Renal cortical epithelial cell (primary cell): ENCODE measurements around the gene GMNN. TPM values are rescaled to one million over a fixed set of nuclear protein-coding genes. Genes with fewer than 3 reads are reported as not detected.
"Not testable (repeated sequence)": the region's sequence is repeated elsewhere in the genome, so short reads cannot be mapped to it uniquely, and the experiment has no call there.

Experiments
- DNase-seq: peaks from one replicate; pipeline ENCODE4 v3.0.0-alpha.2; 2011; ENCODE audit warnings: low read depth
- total RNA-seq: library from RNA; depleted of rRNA; stranded (reverse); fragments of >200 nt; gene quantifications from 2 replicates; pipeline ENCODE4 v1.2.3, GENCODE V29; 2014

GMNN gene
- 12.1 and 19.3 TPM in 2 replicates for total RNA-seq

GRCh38 chr6:24774696-24775519, at the start of gene GMNN:
GMNN (plus strand) TSS chr6:24774937; CDS start chr6:24777247, 2,310 bp downstream.
- peak; percentile 79 for DNase-seq

- DNase-seq, result not testable (repeated sequence)
Measured at GRCh38 chr6:24730653-24731052, 44.1 kb upstream of the GMNN start.

GRCh38 chr6:24731456-24732134, 43.1 kb upstream of the GMNN start:
- not testable (repeated sequence) for DNase-seq

GRCh38 chr6:24734166-24734565, 40.6 kb upstream of the GMNN start:
- no peak for DNase-seq

GRCh38 chr6:24734710-24735109, 40.0 kb upstream of the GMNN start:
- DNase-seq, result not testable (repeated sequence)

- no peak for DNase-seq
Measured at GRCh38 chr6:24738741-24739140, 36.0 kb upstream of the GMNN start.

- DNase-seq, result peak; percentile 69
Measured at GRCh38 chr6:24740861-24741260, 33.9 kb upstream of the GMNN start.

- DNase-seq, result no peak
Measured at GRCh38 chr6:24742216-24742738, 32.5 kb upstream of the GMNN start.

GRCh38 chr6:24743265-24743943, 31.3 kb upstream of the GMNN start:
- peak; percentile 99 for DNase-seq

- no peak for DNase-seq
Measured at GRCh38 chr6:24743944-24744335, 30.8 kb upstream of the GMNN start.

GRCh38 chr6:24744911-24745310, 29.8 kb upstream of the GMNN start:
- DNase-seq, result no peak

- no peak for DNase-seq
Measured at GRCh38 chr6:24749297-24749696, 25.4 kb upstream of the GMNN start.

GRCh38 chr6:24750878-24751277, 23.9 kb upstream of the GMNN start:
- not testable (repeated sequence) for DNase-seq

- DNase-seq, result no peak
Measured at GRCh38 chr6:24752503-24752902, 22.2 kb upstream of the GMNN start.

GRCh38 chr6:24752917-24753492, 21.7 kb upstream of the GMNN start:
- DNase-seq, result peak; percentile 8

- peak; percentile 59 for DNase-seq
Measured at GRCh38 chr6:24753545-24753944, 21.2 kb upstream of the GMNN start.

- not testable (repeated sequence) for DNase-seq
Measured at GRCh38 chr6:24754378-24754777, 20.4 kb upstream of the GMNN start.

GRCh38 chr6:24755279-24755678, 19.5 kb upstream of the GMNN start:
- DNase-seq, result peak; percentile 55

- no peak for DNase-seq
Measured at GRCh38 chr6:24757611-24758010, 17.1 kb upstream of the GMNN start.

- DNase-seq, result no peak
Measured at GRCh38 chr6:24759718-24760117, 15.0 kb upstream of the GMNN start.

GRCh38 chr6:24760210-24760609, 14.5 kb upstream of the GMNN start:
- DNase-seq, result no peak
